ENCODE results near the gene ARMC8.

ARMC8 gene

GRCh38 chr3:138338811-138339210 is 151.7 kb downstream of the ARMC8 start:
- TF ChIP-seq CTCF (IDR thresholded peaks at IDR 0.05; ENCODE audit: low read depth, low read length): no peak
- DNase-seq: no peak
- Histone ChIP-seq H3K4me1 (no peaks in the 10 kb centered on the region), H3K4me3 (ENCODE audit: low read depth, low read length) (no peak overlapping the region), H3K36me3 (no peaks in the 10 kb centered on the region), H3K27me3 (no peaks in the 10 kb centered on the region; the same call in 1 of the 2 replicates), H3K9me3 (no peaks in the 10 kb centered on the region)

GRCh38 chr3:138340511-138340910 is 153.4 kb downstream of the ARMC8 start:
- H3K4me3 ChIP-seq (ENCODE audit: low read depth, low read length): no peak overlapping the region
- no peak for DNase-seq
- TF ChIP-seq CTCF (IDR thresholded peaks at IDR 0.05; ENCODE audit: low read depth, low read length): no peak
- H3K27me3 ChIP-seq: no peaks in the 10 kb centered on the region
- no peaks in the 10 kb centered on the region for H3K9me3 ChIP-seq
- H3K36me3 ChIP-seq: no peaks in the 10 kb centered on the region
- H3K4me1 ChIP-seq: no peaks in the 10 kb centered on the region

GRCh38 chr3:138344754-138345153 is 157.7 kb downstream of the ARMC8 start:
- no peak for TF ChIP-seq CTCF (IDR thresholded peaks at IDR 0.05; ENCODE audit: low read depth, low read length)
- Histone ChIP-seq H3K36me3 (no peaks in the 10 kb centered on the region), H3K9me3 (no peaks in the 10 kb centered on the region; the same call in 1 of the 2 replicates), H3K4me3 (ENCODE audit: low read depth, low read length) (no peak overlapping the region), H3K4me1 (no peaks in the 10 kb centered on the region), H3K27me3 (peaks cover 13% of the 10 kb centered on the region)
- no peak for DNase-seq
